Central memory CD4-positive, alpha-beta T cell (primary cell): ENCODE measurements around the gene LAG3.

ENCODE experiments used
- DNase-seq: peaks from one replicate; pipeline ENCODE4 v3.0.0; 2022

LAG3 gene

GRCh38 chr12:6753772-6754356 lies 18.5 kb upstream of the LAG3 start:
- no peak for DNase-seq

GRCh38 chr12:6754411-6754810 lies 17.9 kb upstream of the LAG3 start:
- no peak for DNase-seq

- DNase-seq: no peak
These were observed 15.2 kb upstream of the LAG3 start for GRCh38 chr12:6757028-6757690.

GRCh38 chr12:6758506-6759095 lies 13.7 kb upstream of the LAG3 start:
- no peak for DNase-seq

- no peak for DNase-seq
These were observed 12.6 kb upstream of the LAG3 start for GRCh38 chr12:6759741-6760140.

GRCh38 chr12:6763380-6763779 lies 8.9 kb upstream of the LAG3 start:
- no peak for DNase-seq

- peak; percentile 60 for DNase-seq
These were observed 8.1 kb upstream of the LAG3 start for GRCh38 chr12:6764011-6764828.

- DNase-seq: no peak
These were observed 7.2 kb upstream of the LAG3 start for GRCh38 chr12:6765048-6765633.

- no peak for DNase-seq
These were observed 6.4 kb upstream of the LAG3 start, which contains the start of gene PTMS for GRCh38 chr12:6765634-6766581. TSS of gene PTMS (plus strand) at chr12:6766363. CDS start at chr12:6766706, 343 bp downstream.

- peak; percentile 38 for DNase-seq
These were observed 5.5 kb upstream of the LAG3 start for GRCh38 chr12:6766651-6767349.

GRCh38 chr12:6767353-6768319 lies 4.7 kb upstream of the LAG3 start:
- no peak for DNase-seq

- DNase-seq: no peak
These were observed 3.8 kb upstream of the LAG3 start for GRCh38 chr12:6768437-6768914.

- DNase-seq: no peak
These were observed 3.3 kb upstream of the LAG3 start for GRCh38 chr12:6768990-6769389.

GRCh38 chr12:6769666-6770065 lies 2.7 kb upstream of the LAG3 start:
- DNase-seq: no peak

GRCh38 chr12:6770094-6770493 lies 2.2 kb upstream of the LAG3 start:
- DNase-seq: no peak

GRCh38 chr12:6770600-6770999 lies 1.7 kb upstream of the LAG3 start:
- no peak for DNase-seq

GRCh38 chr12:6771091-6771495 lies 1.2 kb upstream of the LAG3 start:
- DNase-seq: no peak

- no peak for DNase-seq
These were observed 600 bp upstream of the LAG3 start for GRCh38 chr12:6771509-6772330.
